ENCODE data around the gene KIAA0040.
"Not testable (repeated sequence)": the region's sequence is repeated elsewhere in the genome, so short reads cannot be mapped to it uniquely, and the experiment has no call there.

Gene KIAA0040

GRCh38 chr1:175137369-175137768 is 55.2 kb downstream of the KIAA0040 start:
- DNase-seq (ENCODE audit: low read depth in 2 of 2) = no peak

- no peak for DNase-seq (ENCODE audit: low read depth in 2 of 2)
Measured at GRCh38 chr1:175136246-175136645, 56.3 kb downstream of the KIAA0040 start.

- DNase-seq (ENCODE audit: low read depth in 2 of 2) = no peak
Measured at GRCh38 chr1:175134500-175134899, 58.1 kb downstream of the KIAA0040 start.

- no peak for DNase-seq (ENCODE audit: low read depth in 2 of 2)
Measured at GRCh38 chr1:175133673-175134435, 58.7 kb downstream of the KIAA0040 start.

- DNase-seq (ENCODE audit: low read depth in 2 of 2) = no peak
Measured at GRCh38 chr1:175132436-175132835, 60.1 kb downstream of the KIAA0040 start.

- no peak for DNase-seq (ENCODE audit: low read depth in 2 of 2)
Measured at GRCh38 chr1:175131095-175131494, 61.5 kb downstream of the KIAA0040 start.

GRCh38 chr1:175130649-175131045 is 61.9 kb downstream of the KIAA0040 start:
- no peak for DNase-seq (ENCODE audit: low read depth in 2 of 2)

GRCh38 chr1:175129997-175130648 is 62.5 kb downstream of the KIAA0040 start:
- no peak for DNase-seq (ENCODE audit: low read depth in 2 of 2)

GRCh38 chr1:175129644-175129996 is 63.0 kb downstream of the KIAA0040 start:
- no peak for DNase-seq (ENCODE audit: low read depth in 2 of 2)

GRCh38 chr1:175129182-175129581 is 63.4 kb downstream of the KIAA0040 start:
- no peak for DNase-seq (ENCODE audit: low read depth in 2 of 2)

- no peak for DNase-seq (ENCODE audit: low read depth in 2 of 2)
Measured at GRCh38 chr1:175128523-175128922, 64.1 kb downstream of the KIAA0040 start.

GRCh38 chr1:175127565-175127964 is 65.0 kb downstream of the KIAA0040 start:
- DNase-seq (ENCODE audit: low read depth in 2 of 2) = no peak

GRCh38 chr1:175126347-175126746 is 66.2 kb downstream of the KIAA0040 start:
- DNase-seq (ENCODE audit: low read depth in 2 of 2) = no peak

GRCh38 chr1:175124861-175125260 is 67.7 kb downstream of the KIAA0040 start:
- no peak for DNase-seq (ENCODE audit: low read depth in 2 of 2)

- DNase-seq (ENCODE audit: low read depth in 2 of 2) = no peak
Measured at GRCh38 chr1:175120511-175120910, 72.1 kb downstream of the KIAA0040 start.

GRCh38 chr1:175118375-175119367 is 73.9 kb downstream of the KIAA0040 start:
- DNase-seq (ENCODE audit: low read depth in 2 of 2) = no peak

GRCh38 chr1:175116903-175117302 is 75.7 kb downstream of the KIAA0040 start:
- no peak for DNase-seq (ENCODE audit: low read depth in 2 of 2)

- DNase-seq (ENCODE audit: low read depth in 2 of 2) = no peak
Measured at GRCh38 chr1:175116210-175116798, 76.3 kb downstream of the KIAA0040 start.

GRCh38 chr1:175114996-175115395 is 77.6 kb downstream of the KIAA0040 start:
- DNase-seq (ENCODE audit: low read depth in 2 of 2) = no peak

- not testable (repeated sequence) for DNase-seq (ENCODE audit: low read depth in 2 of 2)
Measured at GRCh38 chr1:175108331-175108820, 84.2 kb downstream of the KIAA0040 start.
